ENCODE measurements around the gene DCAF8.

Gene DCAF8

DNA sequence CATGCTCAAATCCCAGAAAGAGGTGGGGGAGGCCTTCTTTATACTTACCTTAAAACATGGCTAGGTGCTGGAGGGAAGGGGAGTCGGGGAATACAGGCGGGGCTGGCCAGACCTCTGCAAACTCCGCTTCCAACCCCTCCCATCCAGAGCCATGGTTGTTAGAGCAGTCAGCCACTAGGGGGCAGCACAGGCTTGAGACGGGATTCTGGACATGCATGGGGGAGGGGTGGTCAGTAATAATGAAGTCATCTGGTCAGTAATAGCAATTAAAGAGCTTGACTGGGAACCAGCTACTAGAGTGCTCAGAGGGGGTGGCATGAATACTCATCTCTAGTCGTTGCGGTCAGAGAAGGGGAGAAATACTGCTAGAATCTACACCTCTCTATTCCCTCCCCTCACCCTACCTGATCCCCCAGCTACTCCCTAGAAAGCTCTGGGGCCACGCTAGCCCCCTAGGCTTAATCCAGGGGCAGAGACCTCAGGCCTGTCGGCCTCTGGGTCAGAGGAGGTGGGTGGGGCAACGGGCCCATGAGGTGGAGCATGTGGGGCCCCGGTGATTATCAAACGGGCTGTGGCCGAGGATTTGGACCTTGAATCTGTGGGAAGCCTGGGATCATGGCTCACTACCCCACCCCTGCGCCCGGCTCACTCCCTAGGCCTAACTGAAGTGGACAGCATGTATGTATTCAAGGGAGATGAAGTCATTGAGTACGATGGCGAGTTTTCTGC, 69.1 kb downstream of the DCAF8 start:
- TF ChIP-seq, protein P1, sequence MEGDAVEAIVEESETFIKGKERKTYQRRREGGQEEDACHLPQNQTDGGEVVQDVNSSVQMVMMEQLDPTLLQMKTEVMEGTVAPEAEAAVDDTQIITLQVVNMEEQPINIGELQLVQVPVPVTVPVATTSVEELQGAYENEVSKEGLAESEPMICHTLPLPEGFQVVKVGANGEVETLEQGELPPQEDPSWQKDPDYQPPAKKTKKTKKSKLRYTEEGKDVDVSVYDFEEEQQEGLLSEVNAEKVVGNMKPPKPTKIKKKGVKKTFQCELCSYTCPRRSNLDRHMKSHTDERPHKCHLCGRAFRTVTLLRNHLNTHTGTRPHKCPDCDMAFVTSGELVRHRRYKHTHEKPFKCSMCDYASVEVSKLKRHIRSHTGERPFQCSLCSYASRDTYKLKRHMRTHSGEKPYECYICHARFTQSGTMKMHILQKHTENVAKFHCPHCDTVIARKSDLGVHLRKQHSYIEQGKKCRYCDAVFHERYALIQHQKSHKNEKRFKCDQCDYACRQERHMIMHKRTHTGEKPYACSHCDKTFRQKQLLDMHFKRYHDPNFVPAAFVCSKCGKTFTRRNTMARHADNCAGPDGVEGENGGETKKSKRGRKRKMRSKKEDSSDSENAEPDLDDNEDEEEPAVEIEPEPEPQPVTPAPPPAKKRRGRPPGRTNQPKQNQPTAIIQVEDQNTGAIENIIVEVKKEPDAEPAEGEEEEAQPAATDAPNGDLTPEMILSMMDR (conservative IDR thresholded peaks at IDR 0.05; ENCODE audit: low read length), result peak; percentile 95
- H3K4me3 ChIP-seq (ENCODE audit: low read length), result no peak overlapping the region
- peak; percentile 82 for DNase-seq (ENCODE audit: low read depth)

DNA sequence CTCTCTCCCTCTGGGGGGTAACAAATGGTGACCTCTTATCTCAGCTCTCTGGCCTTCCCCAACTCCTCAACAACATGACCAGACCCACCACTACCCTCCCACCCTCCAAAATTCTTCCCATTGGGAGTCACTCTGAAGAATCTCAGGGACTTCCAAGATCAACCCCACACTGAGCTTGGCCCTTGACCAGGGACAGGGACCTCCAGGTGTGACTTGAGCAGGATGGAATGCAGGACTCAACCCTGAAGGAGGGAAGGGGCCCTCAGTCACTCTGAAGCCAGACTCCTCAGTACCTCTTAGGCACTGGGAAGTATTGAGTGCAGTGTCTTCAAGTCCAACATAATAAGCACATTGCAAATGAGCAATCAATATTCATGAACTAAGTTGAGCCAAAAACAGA, 70.1 kb downstream of the DCAF8 start:
- TF ChIP-seq, protein P1 (conservative IDR thresholded peaks at IDR 0.05; ENCODE audit: low read length), result no peak
- no peak for DNase-seq (ENCODE audit: low read depth)
- no peak overlapping the region for H3K4me3 ChIP-seq (ENCODE audit: low read length)

DNA sequence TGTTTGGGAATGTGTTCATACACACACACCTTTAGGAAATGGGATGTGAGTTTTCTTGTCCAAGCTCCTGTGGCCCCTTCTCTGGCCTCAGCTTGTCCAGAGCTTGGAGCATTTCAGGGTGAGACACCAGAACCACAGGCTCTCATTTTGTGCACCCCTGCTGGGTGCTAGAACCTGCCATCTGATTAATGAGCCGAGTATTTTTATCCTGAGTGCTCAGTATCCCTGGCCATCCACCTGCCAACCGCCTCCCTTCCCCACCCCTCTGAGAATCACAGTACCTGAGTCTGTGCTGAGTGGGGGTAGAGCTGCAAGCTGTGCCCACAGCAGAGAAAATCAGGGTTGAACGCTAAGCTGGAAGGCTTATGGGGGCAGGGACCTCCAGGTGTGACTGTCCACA, 70.6 kb downstream of the DCAF8 start:
- TF ChIP-seq, protein P1 (conservative IDR thresholded peaks at IDR 0.05; ENCODE audit: low read length), result no peak
- no peak for DNase-seq (ENCODE audit: low read depth)
- H3K4me3 ChIP-seq (ENCODE audit: low read length), result no peak overlapping the region

DNA sequence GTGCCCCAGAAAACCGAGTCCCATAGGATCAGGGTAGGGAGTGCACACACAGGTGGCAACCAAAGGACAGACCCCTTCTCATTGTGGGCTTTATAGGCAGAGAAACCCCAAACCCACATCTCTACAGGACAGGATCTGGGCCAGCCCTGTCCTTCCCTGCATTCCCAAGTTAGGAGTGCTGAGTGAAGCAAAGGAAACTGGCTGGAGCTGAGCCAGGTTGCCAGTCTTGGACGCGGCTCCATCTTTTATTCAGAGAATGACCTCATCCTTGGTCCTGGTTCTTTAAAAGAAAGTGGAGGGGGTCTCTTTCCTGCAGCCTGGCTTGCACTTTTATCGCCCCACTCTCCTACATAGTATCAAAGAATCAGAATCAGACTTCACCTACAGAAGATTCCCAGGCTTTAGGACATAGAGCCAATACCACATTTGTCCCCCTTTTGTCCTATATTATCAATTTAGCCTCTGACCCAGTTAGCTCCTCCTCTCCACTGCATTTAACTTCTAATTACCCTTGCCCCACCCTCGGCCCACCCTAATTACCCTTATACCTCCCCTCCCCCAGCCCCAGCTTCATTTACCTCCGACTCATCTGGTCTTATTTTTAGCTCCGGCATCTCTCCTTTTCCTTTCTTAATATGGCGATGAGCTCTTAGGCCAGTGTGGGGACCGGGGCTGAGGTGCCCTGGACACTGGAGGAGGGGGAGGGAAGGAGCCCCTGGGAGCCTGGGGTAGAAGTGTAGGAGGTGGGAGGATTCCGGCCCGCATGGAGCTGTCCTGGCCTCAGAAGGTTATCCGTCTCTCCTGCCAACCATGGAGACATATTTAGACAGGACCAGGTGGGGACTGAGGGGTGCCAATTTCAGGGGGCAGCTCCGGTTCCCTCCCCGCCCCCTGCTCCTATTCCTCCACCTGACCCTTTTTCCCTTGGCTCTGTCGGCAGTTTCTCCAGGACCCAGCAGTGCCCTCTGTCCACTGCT, 72.4 kb downstream of the DCAF8 start, which contains the start of gene CASQ1:
Gene CASQ1 (plus strand): TSS at position 927 of the 977 bp plus-strand sequence. CDS start 177 bp downstream, outside the sequence.
- no peak for DNase-seq (ENCODE audit: low read depth)
- TF ChIP-seq, protein P1 (conservative IDR thresholded peaks at IDR 0.05; ENCODE audit: low read length), result no peak

DNA sequence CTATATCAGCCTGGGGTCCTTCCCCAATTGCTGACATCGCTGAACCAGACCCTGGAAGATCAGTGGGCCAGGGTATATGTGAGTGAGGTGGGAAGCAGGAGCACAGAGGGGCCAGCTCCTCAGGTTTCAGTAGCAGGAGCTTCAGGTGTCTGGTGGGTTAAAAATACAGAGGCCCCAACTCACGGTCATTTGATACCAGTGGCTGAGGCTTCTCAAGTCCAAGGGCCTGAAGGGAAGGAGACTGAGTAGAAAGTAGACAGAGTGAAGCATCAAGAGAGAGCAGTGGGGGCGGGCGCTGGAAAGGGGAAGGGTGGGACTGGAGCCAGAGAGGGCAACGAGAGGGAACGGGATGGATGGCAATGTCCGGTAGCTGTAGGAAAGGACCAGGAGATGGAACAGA, 74.0 kb downstream of the DCAF8 start:
- DNase-seq (ENCODE audit: low read depth), result no peak
- no peak overlapping the region for H3K4me3 ChIP-seq (ENCODE audit: low read length)
- TF ChIP-seq, protein P1 (conservative IDR thresholded peaks at IDR 0.05; ENCODE audit: low read length), result no peak

More for the DNA sequence above, 72.4 kb downstream of the DCAF8 start, which contains the start of gene CASQ1:
- no peak within 1 kb of the TSS for H3K4me3 ChIP-seq (ENCODE audit: low read length)

DNA sequence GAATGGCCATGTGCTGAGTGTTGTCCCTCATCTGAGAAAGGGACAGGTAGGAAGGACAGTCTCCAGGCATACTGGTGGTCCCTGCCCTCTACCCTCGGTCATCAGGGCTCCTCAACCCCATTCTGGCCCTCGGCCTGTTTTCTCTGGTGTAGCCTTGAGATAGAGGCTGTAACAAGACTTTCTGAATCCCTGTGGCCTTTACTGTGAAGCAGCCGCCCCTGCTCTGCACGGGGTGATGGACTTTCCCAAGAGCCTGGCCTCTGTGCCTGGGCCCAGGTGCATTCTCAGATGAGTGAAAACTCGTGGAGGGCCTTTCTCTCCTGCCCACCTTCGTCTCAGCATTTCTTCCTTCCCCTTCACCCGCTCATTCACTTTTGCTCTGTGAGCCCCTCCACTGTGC, 74.9 kb downstream of the DCAF8 start:
- TF ChIP-seq, protein P1 (conservative IDR thresholded peaks at IDR 0.05; ENCODE audit: low read length), result no peak
- no peak for DNase-seq (ENCODE audit: low read depth)
- H3K4me3 ChIP-seq (ENCODE audit: low read length), result no peak overlapping the region

Measured in AG10803 (cell line).